Naive thymus-derived CD4-positive, alpha-beta T cell (primary cell): ENCODE measurements around the gene SRGAP1. TPM values are rescaled to one million over a fixed set of nuclear protein-coding genes. Genes with fewer than 3 reads are reported as not detected.

Source experiments
- ATAC-seq: fragments of 150-1000 bp; cut with Tn5 transposase; 2 replicates; pipeline ENCODE4 v1.10.0; 2021; ENCODE audit warnings: mild to moderate bottlenecking, moderate library complexity
- CTCF ChIA-PET: fragments of 350-600 bp; sonication (Branson Sonifier 250); formaldehyde crosslinking; loops from one replicate; lab custom pipeline; 2021; ENCODE audit warnings: antibody characterized with exemption; lab: Charles Lee
- POLR2A ChIA-PET: fragments of 350-600 bp; sonication (Branson Sonifier 250); formaldehyde crosslinking; loops from one replicate; lab custom pipeline; 2021; ENCODE audit warnings: antibody characterized with exemption, inconsistent platforms; lab: Charles Lee
- DNase-seq, 9 donors: peaks; one replicate each; pipeline versions ENCODE4 v3.0.0 to v3.0.0-alpha.2; 2020 to 2022; ENCODE audit warnings: mixed read lengths in 1 of 9
- H3K27ac ChIP-seq: one replicate; pipeline ENCODE4 v1.7.0; 2013; ENCODE audit warnings: mild to moderate bottlenecking, low read depth, low read length, moderate library complexity
- H3K27me3 ChIP-seq, 2 donors: one replicate each; pipeline ENCODE4 v1.7.0; 2013; ENCODE audit warnings: low read length in 2 of 2, mild to moderate bottlenecking in 2 of 2, moderate library complexity in 2 of 2; ENCODE audit not compliant: control insufficient read depth in 2 of 2, insufficient read depth in 2 of 2
- H3K36me3 ChIP-seq, 3 experiments: 1 replicate in 2 of 3; 2 replicates in 1 of 3; pipeline ENCODE4 v1.7.0; 2013; ENCODE audit warnings: low read length in 3 of 3, mild to moderate bottlenecking in 3 of 3, moderate library complexity in 1 of 3; ENCODE audit not compliant: insufficient read depth in 3 of 3, control insufficient read depth in 2 of 3
- H3K4me1 ChIP-seq, 2 donors: one replicate each; pipeline ENCODE4 v1.7.0; 2013; ENCODE audit warnings: low read length in 2 of 2, mild to moderate bottlenecking in 2 of 2, moderate library complexity in 1 of 2; ENCODE audit not compliant: control insufficient read depth in 2 of 2, insufficient read depth in 2 of 2
- H3K4me3 ChIP-seq: 2 replicates; pipeline ENCODE4 v1.7.0; 2013; ENCODE audit warnings: mild to moderate bottlenecking, low read length
- H3K9me3 ChIP-seq, 3 experiments: 1 replicate in 2 of 3; 2 replicates in 1 of 3; pipeline ENCODE4 v1.7.0; 2013; ENCODE audit warnings: low read length in 3 of 3; ENCODE audit not compliant: control insufficient read depth in 2 of 3
- H3K27ac Mint-ChIP-seq, 9 donors: one replicate each; pipeline ENCODE4 v1.8.0; 2020 to 2022; ENCODE audit warnings: mixed read lengths in 9 of 9, mild to moderate bottlenecking in 8 of 9, moderate library complexity in 5 of 9, inconsistent platforms in 2 of 9
- H3K27me3 Mint-ChIP-seq, 5 donors: one replicate each; pipeline ENCODE4 v1.8.0; 2021 to 2022; ENCODE audit warnings: mixed read lengths in 5 of 5, mild to moderate bottlenecking in 1 of 5
- H3K36me3 Mint-ChIP-seq, 5 donors: one replicate each; pipeline ENCODE4 v1.8.0; 2020 to 2022; ENCODE audit warnings: mixed read lengths in 5 of 5, mild to moderate bottlenecking in 3 of 5, inconsistent platforms in 1 of 5
- H3K4me1 Mint-ChIP-seq, 7 donors: one replicate each; pipeline ENCODE4 v1.8.0; 2020 to 2022; ENCODE audit warnings: mixed read lengths in 7 of 7, mild to moderate bottlenecking in 3 of 7, inconsistent platforms in 1 of 7
- H3K4me3 Mint-ChIP-seq, 10 donors: one replicate each; pipeline ENCODE4 v1.8.0; 2020 to 2022; ENCODE audit warnings: mild to moderate bottlenecking in 10 of 10, mixed read lengths in 10 of 10, moderate library complexity in 6 of 10, inconsistent platforms in 2 of 10
- H3K9me3 Mint-ChIP-seq, 11 donors: one replicate each; pipeline ENCODE4 v1.8.0; 2020 to 2022; ENCODE audit warnings: mixed read lengths in 11 of 11, mild to moderate bottlenecking in 4 of 11, inconsistent platforms in 1 of 11, moderate library complexity in 1 of 11
- intact Hi-C, 2 donors: fragments of 100-400 bp; cut with micrococcal nuclease; formaldehyde crosslinking; loops; one replicate each; pipeline ENCODE4 v1.15.1; 2023
- polyA plus RNA-seq, 2 donors: library from polyadenylated mRNA; unstranded; fragments of 300-500 nt; fragmentation: Illumina TruSeq; gene quantifications; one replicate each; pipeline ENCODE4 v1.2.3, GENCODE V29; 2021
- total RNA-seq, 6 experiments: library from RNA in 5 of 6; stranded (reverse) in 5 of 6; gene quantifications; 1 replicate in 5 of 6; 2 replicates in 1 of 6; pipeline ENCODE4 v1.2.3 and lab custom pipeline; 2021 to 2026

The SRGAP1 gene
- total and polyA plus RNA-seq, 7 experiments from 2014 or later = 0.01 to 0.47 (median 0.08) TPM

DNA sequence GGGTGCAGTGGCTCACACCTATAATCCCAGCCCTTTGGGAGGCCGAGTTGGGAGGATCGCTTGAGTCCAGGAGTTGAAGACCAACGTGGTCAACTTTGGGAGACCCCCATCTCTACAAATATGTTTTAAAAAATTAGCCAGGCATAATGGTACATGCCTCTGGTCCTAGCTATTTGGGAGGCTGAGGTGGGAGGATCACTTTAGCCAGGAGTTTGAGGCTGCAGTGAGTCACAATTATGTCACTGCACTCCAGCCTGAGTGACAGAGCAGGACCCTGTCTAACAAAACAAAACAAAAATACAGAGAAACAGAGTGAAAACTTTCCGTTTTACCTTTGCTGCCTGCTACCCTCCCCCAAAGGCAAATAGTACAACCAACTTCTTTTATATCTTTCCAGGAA lies 60.2 kb downstream of the SRGAP1 start:
- Mint-ChIP-seq H3K27me3 (peaks cover 0 to 11% (median 5%) of the 10 kb centered on the region in 5 donors), H3K27ac (no peak overlapping the region), H3K4me3 (no peak overlapping the region), H3K9me3 (peaks cover 0 to 18% (median 3%) of the 10 kb centered on the region in 11 donors), H3K36me3 (no peaks in the 10 kb centered on the region), H3K4me1 (no peaks in the 10 kb centered on the region)
- intact Hi-C loops = no loop called here
- DNase-seq = no peak
- Histone ChIP-seq H3K27me3 (no peaks in the 10 kb centered on the region), H3K9me3 (no peaks in the 10 kb centered on the region), H3K36me3 (no peaks in the 10 kb centered on the region), H3K27ac (no peak overlapping the region), H3K4me1 (no peaks in the 10 kb centered on the region), H3K4me3 (no peak overlapping the region)
- ATAC-seq = no peak
- ChIA-PET CTCF (no interaction called here), POLR2A (no interaction called here)

DNA sequence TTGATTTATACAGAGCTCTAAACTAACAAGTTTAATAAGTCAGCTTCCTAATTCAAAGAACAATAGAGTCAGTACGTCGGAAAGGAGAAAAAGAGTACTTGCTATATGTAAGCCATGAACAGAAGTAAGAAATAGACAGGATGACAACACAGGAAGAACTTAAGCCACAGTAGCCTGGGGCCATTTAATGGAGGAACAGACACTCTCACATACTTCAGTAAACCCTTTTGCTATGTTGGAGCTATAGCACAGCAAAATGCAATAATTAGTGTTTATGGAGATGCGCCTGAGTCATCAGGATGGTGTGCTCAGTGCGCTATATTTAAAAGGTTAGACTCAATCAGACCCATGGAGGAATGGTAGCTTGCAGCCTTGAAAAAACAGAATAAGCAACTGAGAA lies 61.0 kb downstream of the SRGAP1 start:
- H3K36me3 Mint-ChIP-seq = no peaks in the 10 kb centered on the region
- ChIA-PET CTCF (no interaction called here), POLR2A (no interaction called here)

DNA sequence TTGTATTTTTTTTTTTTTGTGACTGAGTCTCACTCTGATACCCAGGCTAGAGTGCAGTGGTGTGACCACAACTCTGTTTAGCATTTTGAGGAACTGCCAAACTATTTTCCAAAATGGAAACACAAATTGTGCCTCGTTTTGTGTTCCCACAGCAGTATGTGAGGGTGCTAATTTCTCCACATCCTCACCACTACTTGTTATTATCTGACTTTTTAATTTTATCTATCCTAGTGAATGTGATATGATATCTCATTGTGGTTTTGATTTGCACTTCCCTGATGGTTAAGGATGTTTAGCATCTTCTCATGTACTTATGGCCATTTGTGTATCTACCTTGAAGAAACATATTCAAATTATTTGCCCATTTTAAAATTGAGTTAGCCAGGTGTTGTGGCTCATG lies 62.4 kb downstream of the SRGAP1 start:
- Mint-ChIP-seq H3K36me3 (no peaks in the 10 kb centered on the region), H3K27ac (no peak overlapping the region), H3K4me3 (no peak overlapping the region), H3K27me3 (peaks cover 0 to 16% (median 5%) of the 10 kb centered on the region in 5 donors), H3K9me3 (peaks cover 0 to 18% (median 3%) of the 10 kb centered on the region in 11 donors), H3K4me1 (no peaks in the 10 kb centered on the region)
- H3K36me3 ChIP-seq = no peaks in the 10 kb centered on the region
- POLR2A ChIA-PET = no interaction called here
- DNase-seq (no peak), ATAC-seq (no peak)
- no peaks in the 10 kb centered on the region for H3K9me3 ChIP-seq
- no peaks in the 10 kb centered on the region for H3K4me1 ChIP-seq
- H3K27me3 ChIP-seq = no peaks in the 10 kb centered on the region
- intact Hi-C loops = no loop called here
- H3K4me3 ChIP-seq = no peak overlapping the region
- no peak overlapping the region for H3K27ac ChIP-seq
- CTCF ChIA-PET = no interaction called here

More for the DNA sequence above, 61.0 kb downstream of the SRGAP1 start:
- Histone ChIP-seq H3K9me3 (no peaks in the 10 kb centered on the region), H3K27ac (no peak overlapping the region), H3K4me3 (no peak overlapping the region), H3K36me3 (no peaks in the 10 kb centered on the region), H3K4me1 (no peaks in the 10 kb centered on the region), H3K27me3 (no peaks in the 10 kb centered on the region)
- Mint-ChIP-seq H3K4me3 (no peak overlapping the region), H3K27ac (no peak overlapping the region), H3K27me3 (peaks cover 0 to 14% (median 9%) of the 10 kb centered on the region in 5 donors), H3K4me1 (no peaks in the 10 kb centered on the region), H3K9me3 (peaks cover 0 to 18% (median 3%) of the 10 kb centered on the region in 11 donors)
- intact Hi-C loops = no loop called here
- ATAC-seq (no peak), DNase-seq (no peak)

DNA sequence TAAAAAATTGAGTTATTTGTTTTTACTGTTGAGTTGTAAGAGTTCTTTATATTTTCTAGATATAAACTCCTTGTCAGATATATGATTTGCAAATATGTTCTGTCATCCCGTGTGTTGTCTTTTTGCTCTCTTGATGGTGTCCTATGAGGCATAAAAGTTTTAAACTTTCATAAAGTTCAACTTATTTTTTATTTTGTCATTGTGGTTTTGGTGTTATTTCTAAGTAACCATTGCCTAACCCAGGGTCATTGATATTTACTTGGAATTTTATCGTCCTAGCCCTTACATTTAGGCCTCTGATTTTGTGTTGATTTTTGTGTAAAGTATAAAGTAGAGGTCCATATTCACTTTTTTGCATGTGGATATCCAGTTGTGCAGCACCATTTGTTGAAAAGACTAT lies 63.1 kb downstream of the SRGAP1 start:
- Mint-ChIP-seq H3K27me3 (peaks cover 0 to 16% (median 4%) of the 10 kb centered on the region in 5 donors), H3K36me3 (no peaks in the 10 kb centered on the region), H3K27ac (no peak overlapping the region), H3K4me1 (no peaks in the 10 kb centered on the region), H3K9me3 (peaks cover 0 to 18% (median 3%) of the 10 kb centered on the region in 11 donors), H3K4me3 (no peak overlapping the region)
- H3K27ac ChIP-seq = no peak overlapping the region
- H3K4me3 ChIP-seq = no peak overlapping the region
- H3K4me1 ChIP-seq = no peaks in the 10 kb centered on the region
- ChIA-PET POLR2A (no interaction called here), CTCF (no interaction called here)
- H3K9me3 ChIP-seq = no peaks in the 10 kb centered on the region
- ATAC-seq (no peak), DNase-seq (no peak)
- H3K27me3 ChIP-seq = no peaks in the 10 kb centered on the region
- H3K36me3 ChIP-seq = no peaks in the 10 kb centered on the region
- intact Hi-C loops = no loop called here

DNA sequence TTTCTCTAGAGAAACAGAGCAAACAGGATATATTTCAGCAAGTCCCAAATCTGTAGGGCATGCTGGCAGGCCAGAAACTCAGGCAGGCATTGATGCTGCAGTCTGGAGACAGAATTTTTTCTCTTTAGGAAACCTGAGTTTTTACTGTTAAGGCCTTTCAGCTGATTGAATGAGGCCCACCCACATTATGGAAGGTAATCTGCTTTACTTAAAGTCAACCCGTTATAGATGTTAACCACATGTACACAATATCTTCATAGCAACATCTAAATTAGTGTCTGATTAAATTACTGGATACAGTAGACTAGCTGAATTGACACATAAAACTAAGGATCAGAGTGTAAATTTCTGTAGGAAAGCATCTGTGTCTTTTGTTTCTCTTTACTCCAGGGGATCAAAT lies 65.2 kb downstream of the SRGAP1 start:
- no peaks in the 10 kb centered on the region for H3K36me3 ChIP-seq
- DNase-seq (no peak), ATAC-seq (no peak)
- no peak overlapping the region for H3K27ac ChIP-seq
- ChIA-PET POLR2A (interaction anchor here (0.7 kb wide), 1 partner anchor 296 kb away, joined by 3 read pairs; no protein-coding TSS in a partner anchor), CTCF (no interaction called here)
- no peak overlapping the region for H3K27ac Mint-ChIP-seq
- no peak overlapping the region for H3K4me3 ChIP-seq
- H3K27me3 Mint-ChIP-seq = peaks cover 0 to 15% (median 3%) of the 10 kb centered on the region in 5 donors
- intact Hi-C loops = no loop called here
- no peaks in the 10 kb centered on the region for H3K4me1 Mint-ChIP-seq
- no peaks in the 10 kb centered on the region for H3K9me3 ChIP-seq
- H3K4me3 Mint-ChIP-seq = no peak overlapping the region
- no peaks in the 10 kb centered on the region for H3K36me3 Mint-ChIP-seq
- H3K9me3 Mint-ChIP-seq = peaks cover 0 to 18% (median 3%) of the 10 kb centered on the region in 11 donors
- H3K4me1 ChIP-seq = no peaks in the 10 kb centered on the region
- no peaks in the 10 kb centered on the region for H3K27me3 ChIP-seq

DNA sequence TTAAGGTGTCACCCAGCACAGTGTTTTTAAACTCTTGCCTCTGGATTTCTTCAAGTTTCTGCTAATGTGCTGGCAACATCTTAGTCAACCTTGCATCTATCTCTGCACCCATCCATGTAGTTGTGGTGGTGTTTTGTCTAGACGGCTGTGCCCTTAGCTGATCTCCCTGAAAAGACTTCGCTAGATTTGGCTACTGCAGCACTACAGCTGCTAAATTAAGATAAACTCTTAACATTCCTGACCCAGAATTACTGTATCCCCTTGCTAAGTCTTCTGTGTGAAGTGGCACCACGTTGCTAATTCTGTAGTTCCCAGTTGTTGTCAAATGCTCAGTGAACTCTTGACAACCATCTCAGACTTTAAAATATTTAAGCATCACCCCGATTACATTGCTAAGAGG lies 66.8 kb downstream of the SRGAP1 start:
- no peak overlapping the region for H3K4me3 Mint-ChIP-seq
- H3K36me3 ChIP-seq = no peaks in the 10 kb centered on the region
- ChIA-PET CTCF (no interaction called here), POLR2A (no interaction called here)
- intact Hi-C loops = no loop called here
- no peaks in the 10 kb centered on the region for H3K27me3 ChIP-seq
- no peaks in the 10 kb centered on the region for H3K4me1 ChIP-seq
- H3K9me3 Mint-ChIP-seq = peaks cover 0 to 8% (median 3%) of the 10 kb centered on the region in 11 donors
- DNase-seq (no peak), ATAC-seq (no peak)
- H3K4me3 ChIP-seq = no peak overlapping the region
- H3K27me3 Mint-ChIP-seq = peaks cover 0 to 17% (median 3%) of the 10 kb centered on the region in 5 donors
- H3K27ac ChIP-seq = no peak overlapping the region
- no peaks in the 10 kb centered on the region for H3K36me3 Mint-ChIP-seq
- H3K4me1 Mint-ChIP-seq = peaks cover 0 to under 1% (median 0%) of the 10 kb centered on the region in 7 donors
- H3K27ac Mint-ChIP-seq = no peak overlapping the region
- H3K9me3 ChIP-seq = no peaks in the 10 kb centered on the region

DNA sequence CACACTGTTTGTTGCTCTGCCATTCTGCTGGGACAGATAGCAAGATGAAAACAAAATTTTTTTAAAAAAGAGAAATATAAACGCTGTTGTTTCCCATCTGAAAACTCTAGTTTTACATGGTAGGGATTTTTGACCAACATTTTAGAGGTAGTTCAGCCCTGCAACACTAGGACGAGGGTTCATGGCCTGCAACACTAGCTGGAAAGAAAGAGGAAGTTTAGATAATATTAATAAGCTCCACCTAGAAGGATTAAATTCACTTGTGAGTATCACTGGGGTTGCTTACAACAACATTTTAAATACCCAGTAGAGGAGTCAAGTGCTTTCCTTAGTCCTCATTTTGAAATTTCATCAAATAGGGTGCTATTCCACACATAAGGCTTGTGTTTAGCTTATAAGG lies 68.2 kb downstream of the SRGAP1 start:
- POLR2A ChIA-PET = no interaction called here

More for the DNA sequence above, 68.2 kb downstream of the SRGAP1 start:
- Histone ChIP-seq H3K4me3 (no peak overlapping the region), H3K27ac (no peak overlapping the region), H3K9me3 (no peaks in the 10 kb centered on the region), H3K36me3 (no peaks in the 10 kb centered on the region), H3K4me1 (no peaks in the 10 kb centered on the region), H3K27me3 (no peaks in the 10 kb centered on the region)
- Mint-ChIP-seq H3K27ac (no peak overlapping the region), H3K4me3 (no peak overlapping the region), H3K36me3 (no peaks in the 10 kb centered on the region), H3K4me1 (peaks cover 0 to 3% (median 0%) of the 10 kb centered on the region in 7 donors), H3K9me3 (peaks cover 0 to 4% (median 0%) of the 10 kb centered on the region in 11 donors), H3K27me3 (peaks cover 0 to 17% (median 3%) of the 10 kb centered on the region in 5 donors)
- CTCF ChIA-PET = interaction anchor here (0.6 kb wide), 1 partner anchor 1008 kb away, joined by 3 read pairs; no protein-coding TSS in a partner anchor
- ATAC-seq (no peak), DNase-seq (no peak)
- intact Hi-C loops = no loop called here
